H1 (cell line): ENCODE results near the gene GPC6. TPM values are rescaled to one million over a fixed set of nuclear protein-coding genes. Genes with fewer than 3 reads are reported as not detected.

ENCODE experiments used
- BACH1 ChIP-seq: IDR thresholded peaks from 2 replicates; pipeline ENCODE4 v1.6.1; 2012; ENCODE audit warnings: low read length, improper control_type of control experiment
- CHD7 ChIP-seq: fragments of 300-600 bp; sonication (generic); IDR thresholded peaks from 2 replicates; pipeline ENCODE4 v1.7.1; 2012; ENCODE audit warnings: low read length, moderate library complexity, mild to moderate bottlenecking, inconsistent platforms; ENCODE audit not compliant: insufficient replicate concordance
- CTCF ChIP-seq, 3 experiments: IDR thresholded peaks; 1 replicate in 2 of 3; 2 replicates in 1 of 3; pipeline versions ENCODE4 v1.5.1 to v1.6.1; 2011; ENCODE audit warnings: low read length in 3 of 3, mild to moderate bottlenecking in 3 of 3, inconsistent platforms in 2 of 3, low read depth in 1 of 3, moderate library complexity in 1 of 3; ENCODE audit not compliant: insufficient read depth in 1 of 3; ENCODE audit errors: control extremely low read depth in 1 of 3
- MAX ChIP-seq: IDR thresholded peaks from 2 replicates; pipeline ENCODE4 v1.6.1; 2012; ENCODE audit warnings: inconsistent platforms
- RAD21 ChIP-seq, 2 experiments: IDR thresholded peaks in 1 of 2; conservative IDR thresholded peaks in 1 of 2; 2 replicates each; pipeline ENCODE4 v1.6.1; 2011; ENCODE audit warnings: low read depth in 2 of 2, low read length in 2 of 2, improper control_type of control experiment in 1 of 2, inconsistent platforms in 1 of 2, mild to moderate bottlenecking in 1 of 2, moderate library complexity in 1 of 2
- RFX5 ChIP-seq: IDR thresholded peaks from 2 replicates; pipeline ENCODE4 v1.6.1; 2011; ENCODE audit warnings: low read depth, low read length, improper control_type of control experiment, borderline replicate concordance
- RXRA ChIP-seq: IDR thresholded peaks from 2 replicates; pipeline ENCODE4 v1.6.1; 2011; ENCODE audit warnings: low read depth, mild to moderate bottlenecking, low read length, moderate library complexity; ENCODE audit not compliant: insufficient read depth
- TAF7 ChIP-seq: optimal IDR thresholded peaks from 2 replicates; pipeline ENCODE3; 2011; ENCODE audit warnings: low read depth, mild to moderate bottlenecking, inconsistent platforms, low read length, moderate library complexity, borderline replicate concordance
- polyA plus RNA-seq, 7 experiments: library from polyadenylated mRNA; depleted of rRNA in 3 of 7; stranded (reverse) in 5 of 7; unstranded in 2 of 7; fragments of >200 nt in 5 of 7; fragments of 200-250 nt in 2 of 7; gene quantifications; 1 replicate in 5 of 7; 2 replicates in 1 of 7; 4 replicates in 1 of 7; pipeline versions ENCODE4 v1.2.1 to v1.2.3, GENCODE V29; 2011 to 2013; ENCODE audit warnings: missing spikeins in 2 of 7, mixed read lengths in 2 of 7
- total RNA-seq: library from RNA; stranded (reverse); fragmentation: NEBNext Ultra II Directional; extraction: Animal tissue kit (Norgen Biotek cat#: 25700); gene quantifications from 2 replicates; pipeline ENCODE4 v1.2.1, GENCODE V29; 2021

GPC6 gene
- total and polyA plus RNA-seq, 2 of the 8 experiments (the other 6 are each of a cell fraction or from before 2014, with no cell fraction given) = 5.4 to 12.0 TPM

- TF ChIP-seq CHD7 (no peak), RFX5 (no peak), RAD21 (IDR thresholded peaks at IDR 0.05 in 1 of 2, conservative IDR thresholded peaks at IDR 0.05 in 1 of 2; ENCODE audit: low read depth in 2 of 2, low read length in 2 of 2) (no peak), BACH1 (no peak), MAX (no peak), CTCF (IDR thresholded peaks at IDR 0.05; ENCODE audit: control extremely low read depth in 1 of 3, insufficient read depth in 1 of 3, low read depth in 1 of 3, low read length in 3 of 3) (no peak), TAF7 (no peak), RXRA (no peak)
Measured at GRCh38 chr13:93437081-93437480, 210.5 kb downstream of the GPC6 start (continued).
